Keratinocyte (primary cell): Measurements from ENCODE around the gene TMEM9.

ENCODE experiments used
- EZH2 ChIP-seq: IDR thresholded peaks from one replicate; pipeline ENCODE4 v1.6.1; 2012; ENCODE audit warnings: inconsistent platforms, mild to moderate bottlenecking, low read length, moderate library complexity
- TF ChIP-seq, protein P1 (sequence below), 3 experiments: IDR thresholded peaks in 1 of 3; conservative IDR thresholded peaks in 1 of 3; optimal IDR thresholded peaks in 1 of 3; 2 replicates in 2 of 3; 3 replicates in 1 of 3; pipeline versions ENCODE3 to v1.5.1; 2011; ENCODE audit warnings: low read length in 3 of 3, mild to moderate bottlenecking in 3 of 3, moderate library complexity in 2 of 3, control low read depth in 1 of 3, inconsistent platforms in 1 of 3; ENCODE audit not compliant: insufficient read depth in 2 of 3; ENCODE audit errors: extremely low read depth in 1 of 3

DNA sequence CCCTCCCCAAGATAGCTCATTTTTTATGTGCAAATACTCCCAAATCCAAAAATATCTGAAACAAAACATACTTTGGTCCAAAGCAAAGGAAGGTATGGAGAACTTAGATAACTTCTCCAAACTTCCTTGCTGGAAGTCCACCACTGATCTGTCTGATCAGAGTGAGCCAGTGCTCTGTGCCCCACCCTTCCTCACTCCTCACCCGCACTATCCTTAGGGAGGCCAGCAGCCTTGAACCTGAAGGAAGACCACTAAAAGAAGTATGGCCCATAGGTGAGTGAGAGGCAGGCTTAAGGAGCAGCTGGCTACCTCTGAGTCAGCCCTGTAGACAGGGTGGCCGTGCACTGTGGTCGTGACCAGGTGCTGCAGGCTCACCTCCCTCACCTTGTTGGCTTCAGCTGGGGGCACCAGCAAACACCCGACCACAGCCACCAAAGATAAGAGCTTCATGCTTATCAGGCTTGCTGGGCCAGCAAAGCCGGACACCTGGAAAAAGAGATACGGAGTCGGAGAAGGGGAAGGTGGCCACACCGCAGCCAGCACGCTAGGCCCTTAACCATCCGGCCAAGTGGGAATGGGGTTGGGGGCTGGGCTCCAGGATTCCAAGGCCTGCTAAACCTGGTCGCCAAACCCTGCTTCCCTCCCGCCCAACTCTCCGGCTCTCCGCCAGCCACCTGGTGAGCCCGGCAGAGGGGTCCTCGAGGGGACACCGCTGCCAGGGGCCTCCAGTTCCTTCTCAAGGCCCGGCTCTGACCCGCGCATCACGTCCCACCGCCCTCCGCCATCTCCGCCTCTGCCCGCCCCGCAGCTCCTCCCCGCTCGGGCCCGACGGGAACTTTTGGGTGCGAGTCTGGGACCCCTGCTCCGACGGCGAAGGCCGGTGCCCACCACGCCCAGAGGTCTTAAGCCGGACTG lies 543 bp downstream of the TMEM9 start:
- TF ChIP-seq EZH2: no peak
- TF ChIP-seq, protein P1, sequence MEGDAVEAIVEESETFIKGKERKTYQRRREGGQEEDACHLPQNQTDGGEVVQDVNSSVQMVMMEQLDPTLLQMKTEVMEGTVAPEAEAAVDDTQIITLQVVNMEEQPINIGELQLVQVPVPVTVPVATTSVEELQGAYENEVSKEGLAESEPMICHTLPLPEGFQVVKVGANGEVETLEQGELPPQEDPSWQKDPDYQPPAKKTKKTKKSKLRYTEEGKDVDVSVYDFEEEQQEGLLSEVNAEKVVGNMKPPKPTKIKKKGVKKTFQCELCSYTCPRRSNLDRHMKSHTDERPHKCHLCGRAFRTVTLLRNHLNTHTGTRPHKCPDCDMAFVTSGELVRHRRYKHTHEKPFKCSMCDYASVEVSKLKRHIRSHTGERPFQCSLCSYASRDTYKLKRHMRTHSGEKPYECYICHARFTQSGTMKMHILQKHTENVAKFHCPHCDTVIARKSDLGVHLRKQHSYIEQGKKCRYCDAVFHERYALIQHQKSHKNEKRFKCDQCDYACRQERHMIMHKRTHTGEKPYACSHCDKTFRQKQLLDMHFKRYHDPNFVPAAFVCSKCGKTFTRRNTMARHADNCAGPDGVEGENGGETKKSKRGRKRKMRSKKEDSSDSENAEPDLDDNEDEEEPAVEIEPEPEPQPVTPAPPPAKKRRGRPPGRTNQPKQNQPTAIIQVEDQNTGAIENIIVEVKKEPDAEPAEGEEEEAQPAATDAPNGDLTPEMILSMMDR (optimal IDR thresholded peaks at IDR 0.05 in 1 of 3, IDR thresholded peaks at IDR 0.05 in 1 of 3, conservative IDR thresholded peaks at IDR 0.05 in 1 of 3; ENCODE audit: extremely low read depth in 1 of 3, insufficient read depth in 2 of 3, low read length in 3 of 3): no peak
